C4-2B (cell line): ENCODE results near the gene SNAPC4.

Experiments used
- ZFX ChIP-seq: fragments of 450-650 bp; IDR thresholded peaks from 2 replicates; pipeline ENCODE4 v1.6.1; 2017
- TF ChIP-seq, protein P1 (sequence below): fragments of 450-650 bp; conservative IDR thresholded peaks from 2 replicates; pipeline ENCODE4 v1.5.1; 2017; ENCODE audit warnings: mild to moderate bottlenecking

DNA sequence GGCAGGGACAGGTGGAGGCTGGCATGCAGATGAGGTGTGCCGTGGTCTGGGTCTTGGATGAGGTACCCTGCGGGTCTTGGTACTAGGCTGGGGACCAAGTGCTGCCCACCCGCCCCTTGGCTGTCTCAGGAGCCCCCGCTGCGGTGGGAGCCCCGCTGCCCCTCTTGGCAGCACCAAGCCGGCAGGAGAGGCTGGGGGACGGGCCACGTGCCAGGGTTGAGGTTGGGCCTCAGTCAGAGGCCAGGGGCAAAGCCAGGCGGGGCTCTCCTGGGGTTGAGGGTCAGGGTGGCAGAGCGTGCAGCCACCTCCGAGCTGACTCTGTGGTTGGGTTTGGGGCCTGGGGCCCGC lies 28.5 kb downstream of the SNAPC4 start:
- TF ChIP-seq, protein P1, sequence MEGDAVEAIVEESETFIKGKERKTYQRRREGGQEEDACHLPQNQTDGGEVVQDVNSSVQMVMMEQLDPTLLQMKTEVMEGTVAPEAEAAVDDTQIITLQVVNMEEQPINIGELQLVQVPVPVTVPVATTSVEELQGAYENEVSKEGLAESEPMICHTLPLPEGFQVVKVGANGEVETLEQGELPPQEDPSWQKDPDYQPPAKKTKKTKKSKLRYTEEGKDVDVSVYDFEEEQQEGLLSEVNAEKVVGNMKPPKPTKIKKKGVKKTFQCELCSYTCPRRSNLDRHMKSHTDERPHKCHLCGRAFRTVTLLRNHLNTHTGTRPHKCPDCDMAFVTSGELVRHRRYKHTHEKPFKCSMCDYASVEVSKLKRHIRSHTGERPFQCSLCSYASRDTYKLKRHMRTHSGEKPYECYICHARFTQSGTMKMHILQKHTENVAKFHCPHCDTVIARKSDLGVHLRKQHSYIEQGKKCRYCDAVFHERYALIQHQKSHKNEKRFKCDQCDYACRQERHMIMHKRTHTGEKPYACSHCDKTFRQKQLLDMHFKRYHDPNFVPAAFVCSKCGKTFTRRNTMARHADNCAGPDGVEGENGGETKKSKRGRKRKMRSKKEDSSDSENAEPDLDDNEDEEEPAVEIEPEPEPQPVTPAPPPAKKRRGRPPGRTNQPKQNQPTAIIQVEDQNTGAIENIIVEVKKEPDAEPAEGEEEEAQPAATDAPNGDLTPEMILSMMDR: no peak
- no peak for TF ChIP-seq ZFX
